Renal cortex interstitium (tissue), 11 donors: Measurements from ENCODE around the gene CD274. TPM values are rescaled to one million over a fixed set of nuclear protein-coding genes. Genes with fewer than 3 reads are reported as not detected.
"Not testable (repeated sequence)": the region's sequence is repeated elsewhere in the genome, so short reads cannot be mapped to it uniquely, and the experiment has no call there.

Experiments used
- DNase-seq, 11 donors: peaks; one replicate each; pipeline ENCODE4 v3.0.0-alpha.2; 2013; ENCODE audit warnings: low read depth in 9 of 11, low spot score in 4 of 11; ENCODE audit errors: extremely low read depth in 1 of 11
- polyA plus RNA-seq, 3 donors: library from polyadenylated mRNA; unstranded; fragments of 120-200 nt; gene quantifications; one replicate each; pipeline ENCODE4 v1.2.1, GENCODE V29; 2013; ENCODE audit not compliant: insufficient read length in 3 of 3

CD274 gene
- polyA plus RNA-seq, 3 donors: 0.50 to 1.2 (median 0.80) TPM

GRCh38 chr9:5455181-5455580 is 4.8 kb downstream of the CD274 start:
- no peak for DNase-seq

- no peak for DNase-seq
Measured at GRCh38 chr9:5459289-5459829, 9.0 kb downstream of the CD274 start.

GRCh38 chr9:5460157-5460556 is 9.8 kb downstream of the CD274 start:
- no peak for DNase-seq

GRCh38 chr9:5464831-5465330 is 14.5 kb downstream of the CD274 start:
- DNase-seq: not testable (repeated sequence)

- no peak for DNase-seq
Measured at GRCh38 chr9:5466005-5466404, 15.7 kb downstream of the CD274 start.

GRCh38 chr9:5466766-5467165 is 16.4 kb downstream of the CD274 start:
- DNase-seq: no peak

- DNase-seq: no peak
Measured at GRCh38 chr9:5468850-5469249, 18.5 kb downstream of the CD274 start.

- no peak for DNase-seq
Measured at GRCh38 chr9:5470122-5470521, 19.8 kb downstream of the CD274 start.

- no peak for DNase-seq
Measured at GRCh38 chr9:5470816-5471215, 20.5 kb downstream of the CD274 start.

GRCh38 chr9:5475611-5476010 is 25.3 kb downstream of the CD274 start:
- not testable (repeated sequence) for DNase-seq

- no peak for DNase-seq
Measured at GRCh38 chr9:5478206-5478605, 27.9 kb downstream of the CD274 start.

- no peak for DNase-seq
Measured at GRCh38 chr9:5479994-5480694, 29.8 kb downstream of the CD274 start.

GRCh38 chr9:5480919-5481318 is 30.6 kb downstream of the CD274 start:
- DNase-seq: no peak

- DNase-seq: no peak
Measured at GRCh38 chr9:5481322-5482040, 31.1 kb downstream of the CD274 start.

- DNase-seq: no peak
Measured at GRCh38 chr9:5482194-5482593, 31.9 kb downstream of the CD274 start.

GRCh38 chr9:5483306-5483705 is 33.0 kb downstream of the CD274 start:
- DNase-seq: no peak

GRCh38 chr9:5485378-5486085 is 35.2 kb downstream of the CD274 start:
- DNase-seq: no peak

GRCh38 chr9:5486988-5487387 is 36.6 kb downstream of the CD274 start:
- no peak for DNase-seq

- no peak for DNase-seq
Measured at GRCh38 chr9:5488221-5489008, 38.1 kb downstream of the CD274 start.
